Astrocyte of the cerebellum (primary cell): ENCODE measurements around the gene ILF2.

Source experiments
- DNase-seq: peaks from one replicate; pipeline ENCODE4 v3.0.0-alpha.2; 2011; ENCODE audit warnings: low read depth
- H3K4me3 ChIP-seq: 2 replicates; pipeline ENCODE4 v1.5.1; 2011; ENCODE audit warnings: mild to moderate bottlenecking, low read depth, low read length, moderate library complexity
- CTCF ChIP-seq: IDR thresholded peaks from 2 replicates; pipeline ENCODE4 v1.5.1; 2012; ENCODE audit warnings: low read length, low read depth, moderate library complexity, mild to moderate bottlenecking; ENCODE audit errors: missing control alignments
- in situ Hi-C: cut with HindIII; loops from 2 replicates; pipeline ENCODE4 v1.10.0; 2017; ENCODE audit warnings: low sequenced_read_pairs

The ILF2 gene

GRCh38 chr1:153698020-153698922 is 27.5 kb upstream of the ILF2 start:
- in situ Hi-C loops: no loop called here
- no peak for DNase-seq
- H3K4me3 ChIP-seq: no peak overlapping the region
- TF ChIP-seq CTCF: no peak

GRCh38 chr1:153697191-153698019 is 26.6 kb upstream of the ILF2 start:
- DNase-seq: no peak
- no peak overlapping the region for H3K4me3 ChIP-seq
- in situ Hi-C loops: no loop called here
- no peak for TF ChIP-seq CTCF

GRCh38 chr1:153696741-153697140 is 25.9 kb upstream of the ILF2 start:
- in situ Hi-C loops: no loop called here
- no peak for DNase-seq
- no peak for TF ChIP-seq CTCF
- no peak overlapping the region for H3K4me3 ChIP-seq

- in situ Hi-C loops: no loop called here
- DNase-seq: no peak
- H3K4me3 ChIP-seq: no peak overlapping the region
- TF ChIP-seq CTCF: no peak
Measured at GRCh38 chr1:153693466-153693865, 22.7 kb upstream of the ILF2 start.

GRCh38 chr1:153688736-153689328 is 18.0 kb upstream of the ILF2 start:
- no peak overlapping the region for H3K4me3 ChIP-seq
- no peak for DNase-seq
- in situ Hi-C loops: no loop called here
- TF ChIP-seq CTCF: no peak

- in situ Hi-C loops: no loop called here
- no peak for TF ChIP-seq CTCF
- DNase-seq: no peak
- H3K4me3 ChIP-seq: no peak overlapping the region
Measured at GRCh38 chr1:153688276-153688675, 17.5 kb upstream of the ILF2 start.
